HepG2 (cell line): ENCODE results near the gene BCORL1. TPM values are rescaled to one million over a fixed set of nuclear protein-coding genes. Genes with fewer than 3 reads are reported as not detected.

Experiments used
- BORCS8-MEF2B ChIP-seq: sonication (generic); formaldehyde crosslinking; IDR thresholded peaks from 2 replicates; pipeline ENCODE4 v1.8.0; 2022; ENCODE audit warnings: mild to moderate bottlenecking, missing genetic modification reagents
- EED ChIP-seq: sonication (generic); formaldehyde crosslinking; IDR thresholded peaks from 2 replicates; pipeline ENCODE4 v1.5.0; 2020; ENCODE audit warnings: mild to moderate bottlenecking, missing genetic modification reagents
- FOXA3 ChIP-seq: IDR thresholded peaks from 2 replicates; pipeline ENCODE4 v1.6.1; 2016; ENCODE audit warnings: missing genetic modification reagents, missing compliant biosample characterization
- HCFC1 ChIP-seq: fragments of 150-350 bp; IDR thresholded peaks from 2 replicates; pipeline ENCODE4 v1.6.1; 2014; ENCODE audit warnings: low read depth, low read length
- MXD4 ChIP-seq: IDR thresholded peaks from 2 replicates; pipeline ENCODE4 v1.6.1; 2016; ENCODE audit warnings: mild to moderate bottlenecking, missing biosample characterization, missing genetic modification reagents
- NR2F6 ChIP-seq, 2 experiments: IDR thresholded peaks; 2 replicates each; pipeline ENCODE4 v1.6.1; 2016; ENCODE audit warnings: antibody characterized with exemption in 1 of 2, mild to moderate bottlenecking in 1 of 2
- RARG ChIP-seq: sonication (generic); formaldehyde crosslinking; IDR thresholded peaks from 2 replicates; pipeline ENCODE4 v1.4.0; 2020; ENCODE audit warnings: low read depth, mild to moderate bottlenecking, missing genetic modification reagents
- SKIL ChIP-seq: sonication (generic); formaldehyde crosslinking; IDR thresholded peaks from 2 replicates; pipeline ENCODE4 v1.8.0; 2022; ENCODE audit warnings: missing genetic modification reagents, mild to moderate bottlenecking, moderate library complexity, borderline replicate concordance
- SMC3 ChIP-seq: IDR thresholded peaks from 2 replicates; pipeline ENCODE4 v1.6.1; 2011; ENCODE audit warnings: low read length, improper control_type of control experiment
- SP5 ChIP-seq: IDR thresholded peaks from 2 replicates; pipeline ENCODE4 v1.6.1; 2016; ENCODE audit warnings: low read depth, borderline replicate concordance
- ZNF350 ChIP-seq: sonication (generic); formaldehyde crosslinking; IDR thresholded peaks from 2 replicates; pipeline ENCODE4 v1.4.0; 2020; ENCODE audit warnings: mild to moderate bottlenecking, low read depth, missing genetic modification reagents, borderline replicate concordance
- ZNF382 ChIP-seq: sonication (generic); formaldehyde crosslinking; IDR thresholded peaks from 2 replicates; pipeline ENCODE4 v1.5.0; 2020; ENCODE audit warnings: missing genetic modification reagents, mild to moderate bottlenecking, borderline replicate concordance
- ZNF546 ChIP-seq: sonication (generic); formaldehyde crosslinking; conservative IDR thresholded peaks from 2 replicates; pipeline ENCODE4 v1.8.1; 2023; ENCODE audit warnings: mild to moderate bottlenecking, missing genetic modification reagents
- ZNF839 ChIP-seq: sonication (generic); formaldehyde crosslinking; IDR thresholded peaks from 2 replicates; pipeline ENCODE4 v1.4.0; 2020; ENCODE audit warnings: missing genetic modification reagents, mild to moderate bottlenecking, borderline replicate concordance
- ZNF850 ChIP-seq: sonication (generic); formaldehyde crosslinking; conservative IDR thresholded peaks from 2 replicates; pipeline ENCODE4 v1.9.0; 2021; ENCODE audit warnings: mild to moderate bottlenecking, missing genetic modification reagents
- polyA plus RNA-seq, 8 experiments: library from polyadenylated mRNA; depleted of rRNA in 3 of 8; stranded (reverse) in 7 of 8; unstranded in 1 of 8; fragments of >200 nt; fragmentation: Illumina TruSeq in 4 of 8; extraction: Trizol in 4 of 8; gene quantifications; 2 replicates each; pipeline versions ENCODE4 v1.2.1 to v1.2.3, GENCODE V29; 2011 to 2016; ENCODE audit warnings: low read depth in 4 of 8, missing spikeins in 1 of 8, mixed read lengths in 1 of 8; ENCODE audit not compliant: insufficient read depth in 1 of 8
- total RNA-seq, 5 experiments: library from RNA; depleted of rRNA; stranded (reverse); fragments of >200 nt; fragmentation: Illumina TruSeq; extraction: Trizol; gene quantifications; 2 replicates each; pipeline ENCODE4 v1.2.3, GENCODE V29; 2016; ENCODE audit warnings: low read depth in 1 of 5
- TF ChIP-seq, protein P1 (sequence below): sonication (generic); formaldehyde crosslinking; conservative IDR thresholded peaks from 2 replicates; pipeline ENCODE4 v1.4.0; 2020; ENCODE audit warnings: missing genetic modification reagents
- TF ChIP-seq, protein P2 (sequence below): IDR thresholded peaks from 2 replicates; pipeline ENCODE4 v1.6.1; 2016; ENCODE audit warnings: low read depth
- TF ChIP-seq, protein P3 (sequence below): sonication (generic); formaldehyde crosslinking; IDR thresholded peaks from 2 replicates; pipeline ENCODE4 v1.4.0; 2020; ENCODE audit warnings: missing genetic modification reagents

The BCORL1 gene
- total and polyA plus RNA-seq, 2 of the 13 experiments (the other 11 are each of a cell fraction or from before 2014, with no cell fraction given): 0.67 to 1.4 TPM

DNA sequence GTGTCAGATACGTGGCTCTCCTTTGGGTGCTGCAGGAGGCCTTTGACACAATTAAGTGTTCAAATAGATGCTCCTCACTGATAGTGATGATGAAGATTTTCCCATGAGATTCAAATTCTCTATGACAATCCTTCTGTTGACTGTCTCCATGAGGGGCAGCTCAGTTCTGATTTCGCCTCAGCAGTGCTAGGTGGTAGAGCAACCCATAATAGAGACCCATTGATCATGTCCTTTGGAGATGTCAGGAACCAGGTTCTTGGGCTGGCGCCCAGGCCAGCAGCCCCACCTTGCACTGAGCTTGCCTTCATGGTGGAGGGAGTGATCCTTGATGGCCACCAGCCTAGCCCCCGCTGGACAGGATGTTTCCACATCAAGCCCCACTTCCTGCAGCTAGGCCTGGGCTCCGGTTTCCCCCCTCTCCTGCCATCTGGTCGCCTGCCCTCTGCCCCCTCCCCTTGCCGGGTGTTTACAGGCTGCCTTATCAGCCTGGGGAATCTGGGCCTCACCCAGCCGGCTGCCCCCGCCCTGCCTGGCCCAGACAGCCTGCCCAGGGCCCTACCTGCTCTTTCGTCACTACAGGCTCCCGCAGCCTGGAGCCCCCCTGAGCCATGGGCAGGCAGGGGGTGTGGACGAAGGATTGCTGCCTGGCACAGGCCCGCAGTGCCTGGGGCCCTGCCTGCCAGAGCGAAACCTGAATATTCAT is 115.2 kb downstream of the BCORL1 start (continued):
- TF ChIP-seq, protein P1, sequence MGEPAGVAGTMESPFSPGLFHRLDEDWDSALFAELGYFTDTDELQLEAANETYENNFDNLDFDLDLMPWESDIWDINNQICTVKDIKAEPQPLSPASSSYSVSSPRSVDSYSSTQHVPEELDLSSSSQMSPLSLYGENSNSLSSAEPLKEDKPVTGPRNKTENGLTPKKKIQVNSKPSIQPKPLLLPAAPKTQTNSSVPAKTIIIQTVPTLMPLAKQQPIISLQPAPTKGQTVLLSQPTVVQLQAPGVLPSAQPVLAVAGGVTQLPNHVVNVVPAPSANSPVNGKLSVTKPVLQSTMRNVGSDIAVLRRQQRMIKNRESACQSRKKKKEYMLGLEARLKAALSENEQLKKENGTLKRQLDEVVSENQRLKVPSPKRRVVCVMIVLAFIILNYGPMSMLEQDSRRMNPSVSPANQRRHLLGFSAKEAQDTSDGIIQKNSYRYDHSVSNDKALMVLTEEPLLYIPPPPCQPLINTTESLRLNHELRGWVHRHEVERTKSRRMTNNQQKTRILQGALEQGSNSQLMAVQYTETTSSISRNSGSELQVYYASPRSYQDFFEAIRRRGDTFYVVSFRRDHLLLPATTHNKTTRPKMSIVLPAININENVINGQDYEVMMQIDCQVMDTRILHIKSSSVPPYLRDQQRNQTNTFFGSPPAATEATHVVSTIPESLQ (CRISPR knock-in tag): no peak
- TF ChIP-seq SKIL (CRISPR knock-in tag) (peak; percentile 79; the same call in 1 of the 2 replicates), EED (CRISPR knock-in tag) (no peak), ZNF839 (CRISPR knock-in tag) (no peak), ZNF546 (CRISPR knock-in tag) (no peak), FOXA3 (CRISPR knock-in tag) (peak; percentile 70), BORCS8-MEF2B (no peak), SP5 (CRISPR knock-in tag) (peak; percentile 31; the same call in 1 of the 2 replicates), HCFC1 (no peak), NR2F6 (IDR thresholded peaks at IDR 0.05) (peak; percentile 43), NR2F6 (CRISPR knock-in tag; IDR thresholded peaks at IDR 0.05) (peak; percentile 45; the same call in 1 of the 2 replicates), ZNF350 (CRISPR knock-in tag) (peak; percentile 38; the same call in 1 of the 2 replicates), SMC3 (no peak), MXD4 (CRISPR knock-in tag) (no peak), ZNF850 (no peak), ZNF382 (CRISPR knock-in tag) (no peak), RARG (no peak)
- TF ChIP-seq, protein P2, sequence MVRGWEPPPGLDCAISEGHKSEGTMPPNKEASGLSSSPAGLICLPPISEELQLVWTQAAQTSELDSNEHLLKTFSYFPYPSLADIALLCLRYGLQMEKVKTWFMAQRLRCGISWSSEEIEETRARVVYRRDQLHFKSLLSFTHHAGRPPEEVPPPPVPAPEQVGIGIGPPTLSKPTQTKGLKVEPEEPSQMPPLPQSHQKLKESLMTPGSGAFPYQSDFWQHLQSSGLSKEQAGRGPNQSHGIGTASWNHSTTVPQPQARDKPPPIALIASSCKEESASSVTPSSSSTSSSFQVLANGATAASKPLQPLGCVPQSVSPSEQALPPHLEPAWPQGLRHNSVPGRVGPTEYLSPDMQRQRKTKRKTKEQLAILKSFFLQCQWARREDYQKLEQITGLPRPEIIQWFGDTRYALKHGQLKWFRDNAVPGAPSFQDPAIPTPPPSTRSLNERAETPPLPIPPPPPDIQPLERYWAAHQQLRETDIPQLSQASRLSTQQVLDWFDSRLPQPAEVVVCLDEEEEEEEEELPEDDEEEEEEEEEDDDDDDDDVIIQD: 0 out of 2 replicates have a peak, but pooled peaks have one; percentile 15
- TF ChIP-seq, protein P3, sequence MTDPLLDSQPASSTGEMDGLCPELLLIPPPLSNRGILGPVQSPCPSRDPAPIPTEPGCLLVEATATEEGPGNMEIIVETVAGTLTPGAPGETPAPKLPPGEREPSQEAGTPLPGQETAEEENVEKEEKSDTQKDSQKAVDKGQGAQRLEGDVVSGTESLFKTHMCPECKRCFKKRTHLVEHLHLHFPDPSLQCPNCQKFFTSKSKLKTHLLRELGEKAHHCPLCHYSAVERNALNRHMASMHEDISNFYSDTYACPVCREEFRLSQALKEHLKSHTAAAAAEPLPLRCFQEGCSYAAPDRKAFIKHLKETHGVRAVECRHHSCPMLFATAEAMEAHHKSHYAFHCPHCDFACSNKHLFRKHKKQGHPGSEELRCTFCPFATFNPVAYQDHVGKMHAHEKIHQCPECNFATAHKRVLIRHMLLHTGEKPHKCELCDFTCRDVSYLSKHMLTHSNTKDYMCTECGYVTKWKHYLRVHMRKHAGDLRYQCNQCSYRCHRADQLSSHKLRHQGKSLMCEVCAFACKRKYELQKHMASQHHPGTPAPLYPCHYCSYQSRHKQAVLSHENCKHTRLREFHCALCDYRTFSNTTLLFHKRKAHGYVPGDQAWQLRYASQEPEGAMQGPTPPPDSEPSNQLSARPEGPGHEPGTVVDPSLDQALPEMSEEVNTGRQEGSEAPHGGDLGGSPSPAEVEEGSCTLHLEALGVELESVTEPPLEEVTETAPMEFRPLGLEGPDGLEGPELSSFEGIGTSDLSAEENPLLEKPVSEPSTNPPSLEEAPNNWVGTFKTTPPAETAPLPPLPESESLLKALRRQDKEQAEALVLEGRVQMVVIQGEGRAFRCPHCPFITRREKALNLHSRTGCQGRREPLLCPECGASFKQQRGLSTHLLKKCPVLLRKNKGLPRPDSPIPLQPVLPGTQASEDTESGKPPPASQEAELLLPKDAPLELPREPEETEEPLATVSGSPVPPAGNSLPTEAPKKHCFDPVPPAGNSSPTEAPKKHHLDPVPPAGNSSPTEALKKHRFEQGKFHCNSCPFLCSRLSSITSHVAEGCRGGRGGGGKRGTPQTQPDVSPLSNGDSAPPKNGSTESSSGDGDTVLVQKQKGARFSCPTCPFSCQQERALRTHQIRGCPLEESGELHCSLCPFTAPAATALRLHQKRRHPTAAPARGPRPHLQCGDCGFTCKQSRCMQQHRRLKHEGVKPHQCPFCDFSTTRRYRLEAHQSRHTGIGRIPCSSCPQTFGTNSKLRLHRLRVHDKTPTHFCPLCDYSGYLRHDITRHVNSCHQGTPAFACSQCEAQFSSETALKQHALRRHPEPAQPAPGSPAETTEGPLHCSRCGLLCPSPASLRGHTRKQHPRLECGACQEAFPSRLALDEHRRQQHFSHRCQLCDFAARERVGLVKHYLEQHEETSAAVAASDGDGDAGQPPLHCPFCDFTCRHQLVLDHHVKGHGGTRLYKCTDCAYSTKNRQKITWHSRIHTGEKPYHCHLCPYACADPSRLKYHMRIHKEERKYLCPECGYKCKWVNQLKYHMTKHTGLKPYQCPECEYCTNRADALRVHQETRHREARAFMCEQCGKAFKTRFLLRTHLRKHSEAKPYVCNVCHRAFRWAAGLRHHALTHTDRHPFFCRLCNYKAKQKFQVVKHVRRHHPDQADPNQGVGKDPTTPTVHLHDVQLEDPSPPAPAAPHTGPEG (CRISPR knock-in tag): no peak
